Measurements from ENCODE around the gene SH2D7. TPM values are rescaled to one million over a fixed set of nuclear protein-coding genes. Genes with fewer than 3 reads are reported as not detected.

SH2D7 gene
- not detected in 2 replicates for total RNA-seq
- long read RNA-seq, result 0 reads

DNA sequence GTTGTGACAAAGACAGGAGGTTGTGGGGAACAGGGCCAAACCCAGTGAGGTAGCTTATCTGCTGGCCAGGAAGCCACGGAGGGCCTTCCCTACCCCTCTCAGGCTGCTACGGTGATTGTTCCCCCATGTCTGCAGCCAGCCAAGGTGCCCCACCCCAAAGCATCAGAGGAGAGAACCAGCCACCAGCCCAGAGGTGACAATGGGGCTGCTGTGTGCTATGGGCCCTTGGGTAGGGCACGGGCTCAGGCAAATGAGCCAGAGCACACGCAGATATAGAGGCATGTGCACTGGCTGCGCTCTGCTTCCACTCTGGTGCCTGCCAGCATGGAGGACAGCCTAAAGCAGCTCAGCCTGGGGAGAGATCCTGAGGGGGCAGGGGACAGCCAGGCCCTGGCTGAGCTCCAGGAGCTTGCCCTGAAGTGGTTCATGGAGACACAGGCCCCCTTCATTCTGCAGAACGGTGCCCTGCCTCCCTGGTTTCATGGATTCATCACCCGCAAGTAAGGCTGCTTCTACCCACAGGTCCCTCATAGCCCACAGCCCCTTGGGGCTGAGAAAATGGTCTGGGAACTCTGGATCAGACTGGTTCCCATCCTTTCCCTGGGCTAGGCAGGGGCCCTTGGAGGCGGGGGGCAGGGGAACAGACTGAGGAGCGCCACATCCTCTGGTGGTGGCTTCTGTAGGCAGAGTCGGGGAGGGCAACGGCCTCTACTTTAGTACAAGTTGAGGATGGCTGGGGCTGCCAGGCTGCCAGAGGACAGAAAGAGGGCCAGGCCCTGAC lies at the start of gene SH2D7:
Gene SH2D7 (plus strand): TSS at position 301 of the 781 bp plus-strand sequence. CDS start 24 bp downstream, at position 325.
- Mint-ChIP-seq H3K4me3 (ENCODE audit: unreplicated experiment) (no peak within 1 kb of the TSS), H3K27ac (ENCODE audit: unreplicated experiment) (no peak within 1 kb of the TSS), H3K4me1 (ENCODE audit: unreplicated experiment) (peaks cover 8% of the 10 kb centered on the region), H3K9me3 (ENCODE audit: unreplicated experiment) (no peaks in the 10 kb centered on the region), H3K27me3 (ENCODE audit: unreplicated experiment) (peaks cover 6% of the 10 kb centered on the region), H3K36me3 (ENCODE audit: unreplicated experiment) (no peaks in the 10 kb centered on the region)
- DNase-seq (ENCODE audit: extremely low spot score, unreplicated experiment), result no peak
- TF ChIP-seq, protein P1, sequence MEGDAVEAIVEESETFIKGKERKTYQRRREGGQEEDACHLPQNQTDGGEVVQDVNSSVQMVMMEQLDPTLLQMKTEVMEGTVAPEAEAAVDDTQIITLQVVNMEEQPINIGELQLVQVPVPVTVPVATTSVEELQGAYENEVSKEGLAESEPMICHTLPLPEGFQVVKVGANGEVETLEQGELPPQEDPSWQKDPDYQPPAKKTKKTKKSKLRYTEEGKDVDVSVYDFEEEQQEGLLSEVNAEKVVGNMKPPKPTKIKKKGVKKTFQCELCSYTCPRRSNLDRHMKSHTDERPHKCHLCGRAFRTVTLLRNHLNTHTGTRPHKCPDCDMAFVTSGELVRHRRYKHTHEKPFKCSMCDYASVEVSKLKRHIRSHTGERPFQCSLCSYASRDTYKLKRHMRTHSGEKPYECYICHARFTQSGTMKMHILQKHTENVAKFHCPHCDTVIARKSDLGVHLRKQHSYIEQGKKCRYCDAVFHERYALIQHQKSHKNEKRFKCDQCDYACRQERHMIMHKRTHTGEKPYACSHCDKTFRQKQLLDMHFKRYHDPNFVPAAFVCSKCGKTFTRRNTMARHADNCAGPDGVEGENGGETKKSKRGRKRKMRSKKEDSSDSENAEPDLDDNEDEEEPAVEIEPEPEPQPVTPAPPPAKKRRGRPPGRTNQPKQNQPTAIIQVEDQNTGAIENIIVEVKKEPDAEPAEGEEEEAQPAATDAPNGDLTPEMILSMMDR (IDR thresholded peaks at IDR 0.05), result no peak

DNA sequence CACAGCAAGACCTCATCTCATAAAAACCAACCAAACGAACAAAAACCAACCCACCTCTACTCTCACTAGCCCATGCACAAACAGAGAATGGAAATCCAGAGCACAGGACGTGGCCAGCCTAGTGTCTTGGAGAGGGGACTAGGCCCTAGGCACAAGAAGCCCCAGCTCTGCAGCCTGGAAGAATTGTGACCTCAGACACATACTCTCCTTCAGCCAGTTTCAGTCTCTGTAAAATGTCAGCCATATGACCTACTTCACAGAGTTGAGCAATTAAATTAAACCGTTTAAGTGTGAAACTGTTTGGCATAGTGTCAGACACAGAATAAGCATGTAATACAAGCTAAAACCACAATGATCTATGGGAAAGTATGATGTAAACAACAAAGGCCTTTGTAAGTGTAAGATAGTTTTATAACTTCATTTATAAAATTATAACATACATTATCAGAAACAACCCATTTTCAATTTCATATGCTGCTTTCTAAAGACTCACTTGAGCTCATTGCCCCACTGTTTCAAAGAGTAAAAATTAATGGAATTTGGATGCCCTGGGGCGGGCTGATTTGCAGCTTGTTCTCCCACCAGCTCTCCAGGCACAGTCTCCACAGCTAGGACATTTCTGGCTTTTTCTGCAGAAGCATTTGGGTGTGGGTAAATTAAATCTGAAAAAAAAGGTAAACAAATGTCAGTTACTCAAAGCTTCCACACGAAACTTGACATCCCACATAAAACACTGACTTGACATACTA lies 47.8 kb upstream of the SH2D7 start:
- Mint-ChIP-seq H3K27ac (ENCODE audit: unreplicated experiment) (peak overlapping the region; percentile 82), H3K36me3 (ENCODE audit: unreplicated experiment) (peaks cover 32% of the 10 kb centered on the region), H3K27me3 (ENCODE audit: unreplicated experiment) (no peaks in the 10 kb centered on the region), H3K4me3 (ENCODE audit: unreplicated experiment) (peak overlapping the region; percentile 6), H3K9me3 (ENCODE audit: unreplicated experiment) (no peaks in the 10 kb centered on the region), H3K4me1 (ENCODE audit: unreplicated experiment) (peaks cover 44% of the 10 kb centered on the region)
- DNase-seq (ENCODE audit: extremely low spot score, unreplicated experiment), result no peak
- TF ChIP-seq, protein P1 (IDR thresholded peaks at IDR 0.05), result no peak

DNA sequence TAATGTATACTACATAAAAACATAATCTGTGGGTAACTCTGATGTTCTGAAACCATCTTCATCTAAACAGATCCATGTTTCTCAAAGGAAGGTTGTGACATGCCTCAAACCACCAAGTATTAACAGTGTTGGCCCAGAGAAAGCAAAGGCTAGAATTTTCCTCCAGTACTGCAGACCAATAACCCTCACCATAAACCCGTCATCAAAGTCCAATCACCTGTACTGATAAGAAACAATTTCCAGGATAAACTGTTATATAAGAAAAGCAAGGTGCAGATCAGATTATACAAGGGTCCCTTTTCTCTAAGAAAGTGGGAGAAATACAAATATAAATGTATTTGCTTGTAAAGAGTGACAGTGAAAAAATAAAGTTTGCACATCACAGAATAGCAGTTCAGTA lies 47.2 kb upstream of the SH2D7 start:
- H3K27me3 Mint-ChIP-seq (ENCODE audit: unreplicated experiment), result no peaks in the 10 kb centered on the region
- DNase-seq (ENCODE audit: extremely low spot score, unreplicated experiment), result no peak
- H3K9me3 Mint-ChIP-seq (ENCODE audit: unreplicated experiment), result no peaks in the 10 kb centered on the region
- no peak overlapping the region for H3K4me3 Mint-ChIP-seq (ENCODE audit: unreplicated experiment)
- peaks cover 50% of the 10 kb centered on the region for H3K4me1 Mint-ChIP-seq (ENCODE audit: unreplicated experiment)
- TF ChIP-seq, protein P1 (IDR thresholded peaks at IDR 0.05), result no peak
- peak overlapping the region; percentile 55 for H3K27ac Mint-ChIP-seq (ENCODE audit: unreplicated experiment)
- peaks cover 31% of the 10 kb centered on the region for H3K36me3 Mint-ChIP-seq (ENCODE audit: unreplicated experiment)

DNA sequence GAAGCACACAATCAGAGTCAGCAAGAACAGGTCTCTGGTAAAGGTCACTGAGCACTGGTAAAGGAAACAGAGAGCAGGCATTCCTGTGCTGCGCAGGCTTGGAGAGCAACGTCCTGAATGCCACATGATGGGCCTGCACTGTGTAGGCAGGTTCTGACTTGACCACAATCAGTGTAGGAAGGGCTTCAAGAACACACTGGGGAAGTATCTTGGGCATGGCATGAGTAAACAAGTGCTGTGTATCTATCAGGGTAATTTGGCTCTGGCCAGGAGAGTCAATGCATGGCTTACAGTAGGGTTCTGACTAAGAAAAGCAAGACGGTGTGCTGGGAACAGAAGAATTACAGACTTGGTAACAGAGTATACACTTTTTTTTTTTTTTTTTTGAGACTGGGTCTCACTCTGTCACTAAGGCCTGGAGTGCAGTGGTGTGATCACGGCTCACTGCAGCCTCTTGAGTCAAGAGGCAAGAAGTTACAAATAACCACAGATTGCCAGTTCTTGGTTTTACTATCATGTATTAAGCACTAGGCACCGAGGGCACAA lies 45.5 kb upstream of the SH2D7 start:
- DNase-seq (ENCODE audit: extremely low spot score, unreplicated experiment), result no peak
- no peak overlapping the region for H3K4me3 Mint-ChIP-seq (ENCODE audit: unreplicated experiment)
- peak overlapping the region; percentile 50 for H3K27ac Mint-ChIP-seq (ENCODE audit: unreplicated experiment)
- H3K9me3 Mint-ChIP-seq (ENCODE audit: unreplicated experiment), result no peaks in the 10 kb centered on the region
- TF ChIP-seq, protein P1 (IDR thresholded peaks at IDR 0.05), result no peak
- H3K27me3 Mint-ChIP-seq (ENCODE audit: unreplicated experiment), result no peaks in the 10 kb centered on the region
- H3K36me3 Mint-ChIP-seq (ENCODE audit: unreplicated experiment), result peaks cover 29% of the 10 kb centered on the region
- peaks cover 51% of the 10 kb centered on the region for H3K4me1 Mint-ChIP-seq (ENCODE audit: unreplicated experiment)

Measured in osteocyte (in vitro differentiated cells).